ENCODE measurements around the gene GUCA2A.

GUCA2A gene

GRCh38 chr1:42177541-42177981 lies 13.0 kb upstream of the GUCA2A start:
- DNase-seq (ENCODE audit: low read depth) = no peak
- no peak for TF ChIP-seq CTCF (IDR thresholded peaks at IDR 0.05; ENCODE audit: low read depth, low read length, missing control alignments)
- no peak overlapping the region for H3K4me3 ChIP-seq (ENCODE audit: low read depth, low read length)

GRCh38 chr1:42176902-42177519 lies 12.5 kb upstream of the GUCA2A start:
- TF ChIP-seq CTCF (IDR thresholded peaks at IDR 0.05; ENCODE audit: low read depth, low read length, missing control alignments) = peak; percentile 88
- peak; percentile 19 for DNase-seq (ENCODE audit: low read depth)
- no peak overlapping the region for H3K4me3 ChIP-seq (ENCODE audit: low read depth, low read length)

GRCh38 chr1:42175314-42176054 lies 10.9 kb upstream of the GUCA2A start:
- no peak for DNase-seq (ENCODE audit: low read depth)
- TF ChIP-seq CTCF (IDR thresholded peaks at IDR 0.05; ENCODE audit: low read depth, low read length, missing control alignments) = no peak
- no peak overlapping the region for H3K4me3 ChIP-seq (ENCODE audit: low read depth, low read length)

- DNase-seq (ENCODE audit: low read depth) = no peak
These were observed 9.6 kb upstream of the GUCA2A start for GRCh38 chr1:42173961-42174735.

GRCh38 chr1:42173155-42173933 lies 8.8 kb upstream of the GUCA2A start:
- peak; percentile 98 for TF ChIP-seq CTCF (IDR thresholded peaks at IDR 0.05; ENCODE audit: low read depth, low read length, missing control alignments)
- no peak overlapping the region for H3K4me3 ChIP-seq (ENCODE audit: low read depth, low read length)
- DNase-seq (ENCODE audit: low read depth) = no peak

More at GRCh38 chr1:42173961-42174735, 9.6 kb upstream of the GUCA2A start:
- no peak for TF ChIP-seq CTCF (IDR thresholded peaks at IDR 0.05; ENCODE audit: low read depth, low read length, missing control alignments)
- no peak overlapping the region for H3K4me3 ChIP-seq (ENCODE audit: low read depth, low read length)

GRCh38 chr1:42172381-42173133 lies 8.0 kb upstream of the GUCA2A start:
- H3K4me3 ChIP-seq (ENCODE audit: low read depth, low read length) = no peak overlapping the region
- DNase-seq (ENCODE audit: low read depth) = no peak
- TF ChIP-seq CTCF (IDR thresholded peaks at IDR 0.05; ENCODE audit: low read depth, low read length, missing control alignments) = no peak
